HepG2 (cell line): ENCODE data around the gene PLEKHA6. TPM values are rescaled to one million over a fixed set of nuclear protein-coding genes. Genes with fewer than 3 reads are reported as not detected.

Experiments
- CCDC6 ChIP-seq: sonication (generic); formaldehyde crosslinking; IDR thresholded peaks from 2 replicates; pipeline ENCODE4 v1.8.1; 2022; ENCODE audit warnings: mild to moderate bottlenecking, missing genetic modification reagents, moderate library complexity
- CENPBD1 ChIP-seq: sonication (generic); formaldehyde crosslinking; IDR thresholded peaks from 2 replicates; pipeline ENCODE4 v1.8.0; 2022; ENCODE audit warnings: missing genetic modification reagents, low read depth, mild to moderate bottlenecking, borderline replicate concordance
- CERS6 ChIP-seq: sonication (generic); formaldehyde crosslinking; IDR thresholded peaks from 2 replicates; pipeline ENCODE4 v1.5.0; 2020; ENCODE audit warnings: missing genetic modification reagents
- GMEB2 ChIP-seq: IDR thresholded peaks from 2 replicates; pipeline ENCODE4 v1.6.1; 2016; ENCODE audit warnings: missing biosample characterization, missing genetic modification reagents, low read depth
- IRF9 ChIP-seq: sonication (generic); formaldehyde crosslinking; IDR thresholded peaks from 2 replicates; pipeline ENCODE4 v1.8.0; 2022; ENCODE audit warnings: missing genetic modification reagents, mild to moderate bottlenecking, borderline replicate concordance
- JUNB ChIP-seq: sonication (generic); formaldehyde crosslinking; IDR thresholded peaks from 2 replicates; pipeline ENCODE4 v1.8.0; 2022; ENCODE audit warnings: missing genetic modification reagents, mild to moderate bottlenecking, borderline replicate concordance
- MAFG ChIP-seq: sonication (generic); formaldehyde crosslinking; IDR thresholded peaks from 2 replicates; pipeline ENCODE4 v1.5.1; 2020; ENCODE audit warnings: mild to moderate bottlenecking, missing genetic modification reagents
- MED1 ChIP-seq: sonication (generic); formaldehyde crosslinking; IDR thresholded peaks from 2 replicates; pipeline ENCODE4 v1.4.0; 2020; ENCODE audit warnings: missing genetic modification reagents
- STAG1 ChIP-seq: sonication (generic); formaldehyde crosslinking; IDR thresholded peaks from 2 replicates; pipeline ENCODE4 v1.4.0; 2020; ENCODE audit warnings: missing genetic modification reagents
- TP53 ChIP-seq: sonication (generic); formaldehyde crosslinking; conservative IDR thresholded peaks from 2 replicates; pipeline ENCODE4 v1.4.0; 2020; ENCODE audit warnings: missing genetic modification reagents
- ZBED4 ChIP-seq: sonication (generic); formaldehyde crosslinking; IDR thresholded peaks from 2 replicates; pipeline ENCODE4 v1.4.0; 2020; ENCODE audit warnings: missing genetic modification reagents, borderline replicate concordance
- ZBTB33 ChIP-seq: sonication (generic); formaldehyde crosslinking; IDR thresholded peaks from 2 replicates; pipeline ENCODE4 v1.4.0; 2020; ENCODE audit warnings: missing genetic modification reagents
- ZFAT ChIP-seq: sonication (generic); formaldehyde crosslinking; conservative IDR thresholded peaks from 2 replicates; pipeline ENCODE4 v1.8.1; 2023; ENCODE audit warnings: missing genetic modification reagents, inconsistent platforms
- ZNF501 ChIP-seq: sonication (generic); formaldehyde crosslinking; IDR thresholded peaks from 2 replicates; pipeline ENCODE4 v1.5.1; 2020; ENCODE audit warnings: mild to moderate bottlenecking, moderate library complexity, missing genetic modification reagents
- ZNF558 ChIP-seq: sonication (generic); formaldehyde crosslinking; IDR thresholded peaks from 2 replicates; pipeline ENCODE4 v1.9.0; 2022; ENCODE audit warnings: mild to moderate bottlenecking, missing genetic modification reagents, borderline replicate concordance
- ZNF607 ChIP-seq: sonication (generic); formaldehyde crosslinking; IDR thresholded peaks from 2 replicates; pipeline ENCODE4 v1.5.1; 2020; ENCODE audit warnings: missing genetic modification reagents, mild to moderate bottlenecking, borderline replicate concordance
- polyA plus RNA-seq, 8 experiments: library from polyadenylated mRNA; depleted of rRNA in 3 of 8; stranded (reverse) in 7 of 8; unstranded in 1 of 8; fragments of >200 nt; fragmentation: Illumina TruSeq in 4 of 8; extraction: Trizol in 4 of 8; gene quantifications; 2 replicates each; pipeline versions ENCODE4 v1.2.1 to v1.2.3, GENCODE V29; 2011 to 2016; ENCODE audit warnings: low read depth in 4 of 8, missing spikeins in 1 of 8, mixed read lengths in 1 of 8; ENCODE audit not compliant: insufficient read depth in 1 of 8
- total RNA-seq, 5 experiments: library from RNA; depleted of rRNA; stranded (reverse); fragments of >200 nt; fragmentation: Illumina TruSeq; extraction: Trizol; gene quantifications; 2 replicates each; pipeline ENCODE4 v1.2.3, GENCODE V29; 2016; ENCODE audit warnings: low read depth in 1 of 5
- TF ChIP-seq, protein P1 (sequence below): sonication (generic); formaldehyde crosslinking; IDR thresholded peaks from 2 replicates; pipeline ENCODE4 v1.5.0; 2020; ENCODE audit warnings: missing genetic modification reagents

The PLEKHA6 gene
- total and polyA plus RNA-seq, 2 of the 13 experiments (the other 11 are each of a cell fraction or from before 2014, with no cell fraction given): 5.3 to 11.4 TPM

GRCh38 chr1:204295671-204296070 lies 64.1 kb downstream of the PLEKHA6 start (continued):
- TF ChIP-seq STAG1 (CRISPR knock-in tag) (peak; percentile 11; the same call in 1 of the 2 replicates), CCDC6 (CRISPR knock-in tag) (no peak), MAFG (CRISPR knock-in tag) (no peak), ZNF501 (CRISPR knock-in tag) (peak; percentile 66; the same call in 1 of the 2 replicates), IRF9 (CRISPR knock-in tag) (no peak), ZNF607 (CRISPR knock-in tag) (0 out of 2 replicates have a peak, but pooled peaks have one; percentile 47), MED1 (CRISPR knock-in tag) (0 out of 2 replicates have a peak, but pooled peaks have one; percentile 26), ZNF558 (CRISPR knock-in tag) (no peak), ZBTB33 (CRISPR knock-in tag) (no peak), CENPBD1 (CRISPR knock-in tag) (no peak), GMEB2 (no peak), JUNB (no peak), ZBED4 (CRISPR knock-in tag) (no peak), TP53 (CRISPR knock-in tag) (no peak), ZFAT (no peak), CERS6 (CRISPR knock-in tag) (no peak)
- TF ChIP-seq, protein P1, sequence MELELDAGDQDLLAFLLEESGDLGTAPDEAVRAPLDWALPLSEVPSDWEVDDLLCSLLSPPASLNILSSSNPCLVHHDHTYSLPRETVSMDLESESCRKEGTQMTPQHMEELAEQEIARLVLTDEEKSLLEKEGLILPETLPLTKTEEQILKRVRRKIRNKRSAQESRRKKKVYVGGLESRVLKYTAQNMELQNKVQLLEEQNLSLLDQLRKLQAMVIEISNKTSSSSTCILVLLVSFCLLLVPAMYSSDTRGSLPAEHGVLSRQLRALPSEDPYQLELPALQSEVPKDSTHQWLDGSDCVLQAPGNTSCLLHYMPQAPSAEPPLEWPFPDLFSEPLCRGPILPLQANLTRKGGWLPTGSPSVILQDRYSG (CRISPR knock-in tag): no peak
